Activated naive CD4-positive, alpha-beta T cell treated with anti-CD3 and anti-CD28 coated beads, Interleukin-2, amount 50 U/mL, for 24 hours (primary cell): ENCODE measurements around the gene ARHGAP28.
"Not testable (repeated sequence)": the region's sequence is repeated elsewhere in the genome, so short reads cannot be mapped to it uniquely, and the experiment has no call there.

Experiments used
- H3K27ac Mint-ChIP-seq: one replicate; pipeline ENCODE4 v1.8.0; 2021; ENCODE audit warnings: mild to moderate bottlenecking, mixed read lengths
- H3K27me3 Mint-ChIP-seq: one replicate; pipeline ENCODE4 v1.8.0; 2021; ENCODE audit warnings: mixed read lengths
- H3K36me3 Mint-ChIP-seq: one replicate; pipeline ENCODE4 v1.8.0; 2021; ENCODE audit warnings: mixed read lengths
- H3K4me1 Mint-ChIP-seq: one replicate; pipeline ENCODE4 v1.8.0; 2021; ENCODE audit warnings: mixed read lengths
- H3K4me3 Mint-ChIP-seq: one replicate; pipeline ENCODE4 v1.8.0; 2021; ENCODE audit warnings: mild to moderate bottlenecking, mixed read lengths
- H3K9me3 Mint-ChIP-seq: one replicate; pipeline ENCODE4 v1.8.0; 2021; ENCODE audit warnings: mixed read lengths

The ARHGAP28 gene

DNA sequence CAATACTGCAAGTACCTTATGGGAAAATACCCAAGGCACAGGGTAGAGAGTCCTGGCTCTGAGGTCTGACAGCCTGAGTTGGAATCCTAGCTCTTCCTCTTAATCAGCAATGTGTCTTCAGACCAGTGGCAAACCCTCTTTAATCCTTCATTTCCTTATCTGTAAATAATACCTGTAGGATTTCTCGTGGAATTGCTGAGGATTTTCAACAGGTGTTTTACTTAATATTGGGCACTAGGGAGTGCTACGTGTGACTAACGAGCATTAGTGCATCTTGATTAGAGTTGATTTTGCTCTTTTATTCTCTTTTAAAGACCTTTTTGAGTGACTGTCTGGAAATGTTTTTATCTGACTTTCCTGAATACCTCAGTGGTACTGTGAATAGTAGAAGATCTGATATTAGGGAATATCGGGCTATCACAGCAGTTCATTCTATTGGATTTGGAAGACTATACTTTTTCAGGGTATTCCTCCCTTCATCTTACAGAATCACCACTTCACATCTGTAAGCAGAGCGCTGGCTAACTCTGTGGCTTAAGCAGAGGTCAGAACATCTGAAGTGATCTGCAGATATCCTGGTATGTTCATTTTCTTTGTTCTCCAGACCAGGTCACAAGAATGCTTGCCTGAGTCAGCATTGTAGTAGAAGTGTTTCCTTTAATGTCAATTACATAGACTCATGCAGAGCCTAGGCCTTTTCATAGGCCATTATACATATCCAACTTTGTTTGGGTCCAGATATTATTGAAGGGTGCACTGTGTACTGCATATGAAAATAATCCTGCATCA, 49.1 kb downstream of the ARHGAP28 start:
- Mint-ChIP-seq H3K9me3 (peaks cover 6% of the 10 kb centered on the region), H3K4me1 (no peaks in the 10 kb centered on the region)

DNA sequence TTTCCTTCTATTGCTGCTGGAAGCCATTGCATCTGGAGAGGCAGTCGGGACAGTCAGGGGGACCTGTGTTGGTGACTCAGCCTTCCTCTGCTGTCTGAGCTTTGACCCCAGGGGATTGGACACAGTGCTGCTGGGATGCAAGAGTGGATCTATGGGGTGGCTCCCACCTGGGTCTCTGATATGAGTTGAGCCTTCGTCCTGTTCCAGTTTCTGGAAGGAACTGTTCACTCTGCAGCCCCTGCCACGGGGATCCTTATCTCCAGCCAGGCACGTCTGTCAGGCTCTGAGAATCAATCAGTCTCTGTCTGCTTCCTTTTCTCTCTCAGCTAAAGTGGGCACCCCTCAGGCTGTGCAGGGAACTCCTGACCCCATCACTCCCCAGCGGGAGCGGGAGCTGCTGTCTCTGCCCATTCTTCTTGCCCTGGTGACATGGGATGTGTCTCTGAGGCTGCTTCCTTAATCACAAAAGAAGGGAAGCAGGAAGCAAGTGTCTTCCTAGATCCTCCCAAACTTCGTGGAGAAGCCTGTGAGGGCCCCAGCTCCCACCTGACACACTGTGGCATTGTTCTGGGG, 51.7 kb downstream of the ARHGAP28 start:
- no peak overlapping the region for H3K4me3 Mint-ChIP-seq
- H3K27me3 Mint-ChIP-seq = no peaks in the 10 kb centered on the region
- H3K36me3 Mint-ChIP-seq = no peaks in the 10 kb centered on the region
- peaks cover 5% of the 10 kb centered on the region for H3K9me3 Mint-ChIP-seq
- no peak overlapping the region for H3K27ac Mint-ChIP-seq
- H3K4me1 Mint-ChIP-seq = no peaks in the 10 kb centered on the region

More for the DNA sequence above, 49.1 kb downstream of the ARHGAP28 start:
- H3K27ac Mint-ChIP-seq = no peak overlapping the region
- H3K27me3 Mint-ChIP-seq = no peaks in the 10 kb centered on the region
- H3K36me3 Mint-ChIP-seq = no peaks in the 10 kb centered on the region
- H3K4me3 Mint-ChIP-seq = no peak overlapping the region

GRCh38 chr18:6781796-6782195, 52.3 kb downstream of the ARHGAP28 start:
- H3K4me1 Mint-ChIP-seq = no peaks in the 10 kb centered on the region
- no peak overlapping the region for H3K4me3 Mint-ChIP-seq
- H3K27ac Mint-ChIP-seq = no peak overlapping the region
- H3K36me3 Mint-ChIP-seq = no peaks in the 10 kb centered on the region
- H3K27me3 Mint-ChIP-seq = no peaks in the 10 kb centered on the region
- H3K9me3 Mint-ChIP-seq = peaks cover 5% of the 10 kb centered on the region

DNA sequence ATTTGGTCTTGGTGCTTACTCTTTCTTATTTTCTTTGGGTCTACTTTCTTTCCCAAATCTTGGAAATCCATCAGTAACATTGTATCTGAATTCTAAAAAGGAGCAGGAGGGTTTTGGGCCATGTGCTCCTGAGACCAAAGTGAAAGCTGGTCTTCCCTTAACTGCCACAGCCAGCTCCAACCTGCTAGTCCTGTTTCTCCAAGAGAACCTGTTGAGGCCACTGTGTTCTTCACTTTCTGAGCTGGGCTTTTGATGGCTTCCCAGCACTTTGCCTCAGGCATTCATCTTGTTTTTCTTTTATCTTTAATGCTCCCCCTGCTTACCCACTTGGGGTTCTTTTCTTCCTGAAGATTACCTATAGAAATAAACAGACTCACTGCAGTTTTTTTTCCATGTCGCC, 53.3 kb downstream of the ARHGAP28 start:
- no peaks in the 10 kb centered on the region for H3K36me3 Mint-ChIP-seq
- H3K4me1 Mint-ChIP-seq = no peaks in the 10 kb centered on the region
- H3K4me3 Mint-ChIP-seq = no peak overlapping the region
- no peaks in the 10 kb centered on the region for H3K27me3 Mint-ChIP-seq
- H3K27ac Mint-ChIP-seq = no peak overlapping the region
- peaks cover 5% of the 10 kb centered on the region for H3K9me3 Mint-ChIP-seq

DNA sequence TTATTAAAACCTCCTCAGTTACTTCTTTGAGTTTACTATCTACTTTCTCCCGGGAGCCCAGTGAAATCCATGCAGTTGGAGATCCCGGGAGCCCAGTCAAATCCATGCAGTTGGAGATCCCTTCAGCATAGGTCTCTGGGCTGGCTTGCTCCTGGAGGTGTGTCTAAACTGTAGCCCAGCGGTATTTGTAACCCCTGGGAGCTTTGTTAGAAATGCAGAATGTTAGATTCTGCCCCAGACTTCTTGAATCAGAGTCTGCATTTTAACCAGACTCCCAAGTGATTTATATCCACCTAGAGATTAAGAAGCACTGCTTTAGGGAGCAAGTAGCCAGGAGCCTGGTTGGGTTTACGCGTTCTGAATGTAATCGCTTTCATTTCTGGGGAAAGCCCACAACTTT, 54.5 kb downstream of the ARHGAP28 start:
- H3K36me3 Mint-ChIP-seq = no peaks in the 10 kb centered on the region
- peaks cover 5% of the 10 kb centered on the region for H3K9me3 Mint-ChIP-seq
- H3K4me3 Mint-ChIP-seq = no peak overlapping the region
- no peaks in the 10 kb centered on the region for H3K27me3 Mint-ChIP-seq
- no peaks in the 10 kb centered on the region for H3K4me1 Mint-ChIP-seq
- H3K27ac Mint-ChIP-seq = no peak overlapping the region

DNA sequence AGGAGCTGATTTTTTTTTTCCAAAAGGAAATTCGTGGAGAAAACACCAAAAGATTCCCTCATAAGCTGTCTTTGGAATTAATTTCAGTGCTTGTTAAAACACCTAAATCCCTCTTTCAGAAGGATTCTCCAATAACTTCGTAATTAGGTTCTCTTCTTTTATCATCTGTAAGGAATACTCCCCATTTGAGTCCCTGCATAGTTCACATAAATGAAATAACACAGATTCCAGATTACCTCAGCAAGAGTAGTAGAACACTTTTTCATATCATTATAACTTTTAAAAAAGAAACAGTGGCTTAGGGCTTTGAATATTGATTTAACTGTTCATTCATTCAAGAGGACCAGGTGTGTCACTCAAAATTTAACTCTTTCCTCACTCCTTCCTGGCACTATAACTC, 55.5 kb downstream of the ARHGAP28 start:
- Mint-ChIP-seq H3K4me3 (no peak overlapping the region), H3K27me3 (no peaks in the 10 kb centered on the region), H3K4me1 (no peaks in the 10 kb centered on the region), H3K27ac (no peak overlapping the region), H3K9me3 (peaks cover 5% of the 10 kb centered on the region), H3K36me3 (no peaks in the 10 kb centered on the region)

GRCh38 chr18:6785411-6785810, 55.9 kb downstream of the ARHGAP28 start:
- no peaks in the 10 kb centered on the region for H3K36me3 Mint-ChIP-seq
- H3K4me3 Mint-ChIP-seq = no peak overlapping the region
- H3K9me3 Mint-ChIP-seq = peaks cover 5% of the 10 kb centered on the region
- no peak overlapping the region for H3K27ac Mint-ChIP-seq
- H3K4me1 Mint-ChIP-seq = no peaks in the 10 kb centered on the region
- H3K27me3 Mint-ChIP-seq = no peaks in the 10 kb centered on the region

GRCh38 chr18:6792391-6792790, 62.9 kb downstream of the ARHGAP28 start:
- H3K36me3 Mint-ChIP-seq = no peaks in the 10 kb centered on the region
- no peaks in the 10 kb centered on the region for H3K4me1 Mint-ChIP-seq
- no peak overlapping the region for H3K4me3 Mint-ChIP-seq
- H3K27me3 Mint-ChIP-seq = no peaks in the 10 kb centered on the region
- no peaks in the 10 kb centered on the region for H3K9me3 Mint-ChIP-seq
- no peak overlapping the region for H3K27ac Mint-ChIP-seq

DNA sequence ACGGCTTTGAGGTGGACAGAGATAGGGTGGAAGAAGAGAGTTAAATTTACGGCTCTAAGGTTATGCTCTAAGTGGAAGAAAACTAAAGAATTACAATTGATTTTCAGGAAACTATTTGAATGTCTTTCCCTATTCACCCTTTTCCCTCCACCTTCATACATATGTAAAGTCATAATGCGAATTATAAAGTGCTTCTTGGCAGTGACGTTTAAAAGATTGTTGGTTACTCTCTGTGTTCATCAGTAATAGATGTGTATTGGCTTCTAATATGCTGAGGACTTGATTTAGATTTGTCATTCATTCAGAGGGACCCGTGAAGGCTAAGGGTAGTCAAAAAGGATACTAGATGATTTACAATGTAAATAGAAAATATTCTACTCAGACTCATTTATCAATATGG, 63.9 kb downstream of the ARHGAP28 start:
- Mint-ChIP-seq H3K36me3 (no peaks in the 10 kb centered on the region), H3K27me3 (no peaks in the 10 kb centered on the region)

GRCh38 chr18:6793986-6794385, 64.5 kb downstream of the ARHGAP28 start:
- Mint-ChIP-seq H3K27me3 (no peaks in the 10 kb centered on the region), H3K9me3 (no peaks in the 10 kb centered on the region), H3K4me3 (no peak overlapping the region), H3K4me1 (no peaks in the 10 kb centered on the region), H3K27ac (no peak overlapping the region), H3K36me3 (no peaks in the 10 kb centered on the region)

More for the DNA sequence above, 63.9 kb downstream of the ARHGAP28 start:
- no peak overlapping the region for H3K27ac Mint-ChIP-seq
- H3K4me3 Mint-ChIP-seq = no peak overlapping the region
- H3K9me3 Mint-ChIP-seq = no peaks in the 10 kb centered on the region
- no peaks in the 10 kb centered on the region for H3K4me1 Mint-ChIP-seq

DNA sequence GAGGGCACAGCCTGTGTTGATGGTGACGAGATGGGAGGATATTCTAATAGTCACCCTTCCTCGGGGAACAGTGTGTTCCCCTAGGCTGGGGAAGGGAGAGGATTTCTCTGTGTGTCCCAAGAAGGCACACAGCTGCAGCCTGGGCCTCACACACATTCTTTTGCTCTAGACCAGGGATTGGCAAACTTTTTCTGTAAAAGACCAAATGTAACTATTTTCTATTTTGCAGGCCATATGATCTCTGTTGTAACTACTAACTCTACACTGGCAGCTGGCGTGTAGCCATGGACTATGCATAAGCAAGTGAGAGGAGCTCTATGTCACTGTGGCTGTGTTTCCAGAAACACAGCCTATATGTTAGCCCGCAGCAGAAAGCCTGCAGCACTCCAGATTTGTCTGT, 65.8 kb downstream of the ARHGAP28 start:
- Mint-ChIP-seq H3K27ac (no peak overlapping the region), H3K36me3 (no peaks in the 10 kb centered on the region), H3K27me3 (no peaks in the 10 kb centered on the region), H3K4me3 (no peak overlapping the region), H3K4me1 (no peaks in the 10 kb centered on the region), H3K9me3 (no peaks in the 10 kb centered on the region)

- Mint-ChIP-seq H3K27ac (no peak overlapping the region), H3K4me3 (no peak overlapping the region), H3K27me3 (no peaks in the 10 kb centered on the region), H3K9me3 (peaks cover 3% of the 10 kb centered on the region), H3K36me3 (no peaks in the 10 kb centered on the region), H3K4me1 (no peaks in the 10 kb centered on the region)
These were observed 67.0 kb downstream of the ARHGAP28 start for GRCh38 chr18:6796511-6796910.

DNA sequence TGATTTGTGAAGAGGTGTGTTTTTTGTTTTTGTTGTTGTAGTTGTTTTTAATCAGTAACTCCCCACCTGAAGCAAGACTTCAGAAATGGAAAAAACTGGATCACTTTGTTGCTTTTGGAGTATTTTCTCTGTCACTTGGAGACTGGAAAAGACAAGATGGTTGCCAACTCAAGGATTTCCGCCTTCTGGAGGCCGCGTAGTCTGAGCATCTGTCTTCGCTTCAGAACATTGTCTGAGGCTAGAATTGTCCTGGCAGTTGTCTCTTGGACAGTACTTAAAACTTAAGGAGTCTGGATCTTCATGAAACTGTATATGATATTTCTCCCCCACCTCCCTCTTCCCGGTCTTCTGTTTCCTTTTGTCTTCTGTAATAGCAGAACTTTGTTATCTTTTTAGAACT, 67.7 kb downstream of the ARHGAP28 start:
- Mint-ChIP-seq H3K27me3 (no peaks in the 10 kb centered on the region), H3K4me3 (no peak overlapping the region), H3K4me1 (no peaks in the 10 kb centered on the region), H3K27ac (no peak overlapping the region), H3K36me3 (no peaks in the 10 kb centered on the region), H3K9me3 (peaks cover 3% of the 10 kb centered on the region)

- Mint-ChIP-seq H3K4me3 (no peak overlapping the region), H3K27me3 (no peaks in the 10 kb centered on the region), H3K4me1 (no peaks in the 10 kb centered on the region), H3K36me3 (no peaks in the 10 kb centered on the region), H3K9me3 (peaks cover 3% of the 10 kb centered on the region), H3K27ac (no peak overlapping the region)
These were observed 69.4 kb downstream of the ARHGAP28 start for GRCh38 chr18:6798896-6799295.

DNA sequence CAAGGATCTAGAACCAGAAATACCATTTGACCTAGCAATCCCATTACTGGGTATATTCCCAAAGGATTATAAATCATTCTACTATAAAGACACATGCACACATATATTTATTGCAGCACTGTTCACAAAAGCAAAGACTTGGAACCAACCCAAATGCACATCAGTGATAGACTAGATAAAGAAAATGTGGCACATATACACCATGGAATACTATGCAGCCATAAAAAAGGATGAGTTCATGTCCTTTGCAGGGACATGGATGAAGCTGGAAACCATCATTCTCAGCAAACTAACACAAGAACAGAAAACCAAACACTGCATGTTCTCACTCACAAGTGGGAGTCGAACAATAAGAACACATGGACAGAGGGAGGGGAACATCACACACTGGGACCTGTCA, 70.8 kb downstream of the ARHGAP28 start:
- H3K4me3 Mint-ChIP-seq, H3K27me3 Mint-ChIP-seq, H3K9me3 Mint-ChIP-seq, H3K36me3 Mint-ChIP-seq, H3K4me1 Mint-ChIP-seq, H3K27ac Mint-ChIP-seq: not testable (repeated sequence)

GRCh38 chr18:6807515-6808257, 78.2 kb downstream of the ARHGAP28 start:
- no peak overlapping the region for H3K4me3 Mint-ChIP-seq
- peaks cover 12% of the 10 kb centered on the region for H3K9me3 Mint-ChIP-seq
- no peaks in the 10 kb centered on the region for H3K27me3 Mint-ChIP-seq
- no peaks in the 10 kb centered on the region for H3K36me3 Mint-ChIP-seq
- no peaks in the 10 kb centered on the region for H3K4me1 Mint-ChIP-seq
- H3K27ac Mint-ChIP-seq = no peak overlapping the region
